Stimulated activated CD4-positive, alpha-beta T cell treated with anti-CD3 and anti-CD28 coated beads, Interleukin-2, amount 100 ng/mL, for 48 hours (primary cell): Measurements from ENCODE around the gene RHO.

ENCODE experiments used
- DNase-seq, 2 donors: peaks; one replicate each; pipeline ENCODE4 v3.0.0-alpha.2; 2020

RHO gene

DNA sequence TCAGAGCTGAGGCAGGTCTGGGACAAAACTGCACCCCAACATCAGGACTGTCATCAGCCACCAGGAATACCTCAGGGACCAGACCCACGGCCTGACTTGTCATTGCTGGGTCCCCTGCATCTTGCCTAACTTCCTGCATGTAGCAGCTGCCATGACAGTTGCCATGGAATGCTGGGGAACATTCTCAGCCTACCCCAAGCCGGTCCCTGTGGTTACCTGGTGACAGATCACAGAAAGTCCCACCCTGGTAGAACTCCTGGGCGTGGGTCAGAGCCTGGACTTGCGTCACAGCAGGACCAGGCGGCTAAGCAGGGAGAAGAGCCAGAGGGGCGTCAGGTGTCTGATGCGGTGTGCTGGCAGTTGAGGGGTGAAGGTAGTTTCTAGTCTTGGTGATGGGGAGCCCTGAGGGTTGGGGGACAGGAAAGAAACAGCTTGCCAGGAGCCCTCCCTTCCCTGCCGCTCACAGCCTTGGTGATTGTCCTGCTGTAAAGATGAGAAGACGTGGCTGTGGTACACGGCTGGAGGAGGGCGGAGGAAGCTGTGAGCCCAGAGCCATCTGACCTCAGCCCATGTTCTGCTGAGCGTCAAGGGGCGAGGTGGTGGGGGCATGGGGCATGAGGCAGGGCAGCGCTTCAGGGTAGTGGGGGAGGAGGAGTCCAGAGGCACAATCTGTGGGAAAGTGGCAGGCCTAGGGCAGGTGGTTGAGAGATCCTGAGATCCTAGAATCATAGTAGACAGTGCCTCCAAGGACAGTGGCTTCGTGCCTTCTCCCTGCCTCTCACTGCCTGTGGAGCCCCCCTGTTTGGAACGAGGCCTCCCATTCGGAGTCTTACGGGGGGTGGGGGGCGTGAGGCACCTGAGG, 19.9 kb downstream of the RHO start:
- no peak for DNase-seq

DNA sequence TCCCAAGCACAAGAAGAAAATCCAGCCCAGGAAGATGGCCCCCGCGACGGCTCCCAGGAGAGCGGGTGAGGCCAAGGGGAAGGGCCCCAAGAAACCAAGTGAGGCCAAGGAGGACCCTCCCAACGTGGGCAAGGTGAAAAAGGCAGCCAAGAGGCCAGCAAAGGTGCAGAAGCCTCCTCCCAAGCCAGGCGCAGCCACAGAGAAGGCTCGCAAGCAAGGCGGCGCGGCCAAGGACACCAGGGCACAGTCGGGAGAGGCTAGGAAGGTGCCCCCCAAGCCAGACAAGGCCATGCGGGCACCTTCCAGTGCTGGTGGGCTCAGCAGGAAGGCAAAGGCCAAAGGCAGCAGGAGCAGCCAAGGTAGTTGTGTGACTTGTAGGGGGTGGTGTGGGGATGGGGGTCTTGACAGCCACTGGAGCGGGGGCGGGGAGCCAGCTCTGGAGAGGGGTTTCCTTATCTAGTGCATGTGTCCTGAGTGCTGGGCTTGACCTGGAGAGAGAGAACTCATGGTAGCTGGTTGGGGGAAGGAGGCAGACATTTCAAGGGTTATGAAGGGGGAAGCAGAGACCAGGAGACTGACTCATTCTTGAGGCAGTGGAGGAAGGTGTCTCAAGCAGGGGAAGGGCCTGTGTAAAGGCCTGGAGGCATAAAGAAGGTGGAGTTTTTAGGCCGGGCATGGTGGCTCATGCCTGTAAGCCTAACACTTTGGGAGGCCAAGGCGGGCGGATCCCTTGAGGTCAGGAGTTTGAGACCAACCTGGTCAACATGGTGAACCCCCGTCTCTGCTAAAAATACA, 20.8 kb downstream of the RHO start:
- DNase-seq = no peak

DNA sequence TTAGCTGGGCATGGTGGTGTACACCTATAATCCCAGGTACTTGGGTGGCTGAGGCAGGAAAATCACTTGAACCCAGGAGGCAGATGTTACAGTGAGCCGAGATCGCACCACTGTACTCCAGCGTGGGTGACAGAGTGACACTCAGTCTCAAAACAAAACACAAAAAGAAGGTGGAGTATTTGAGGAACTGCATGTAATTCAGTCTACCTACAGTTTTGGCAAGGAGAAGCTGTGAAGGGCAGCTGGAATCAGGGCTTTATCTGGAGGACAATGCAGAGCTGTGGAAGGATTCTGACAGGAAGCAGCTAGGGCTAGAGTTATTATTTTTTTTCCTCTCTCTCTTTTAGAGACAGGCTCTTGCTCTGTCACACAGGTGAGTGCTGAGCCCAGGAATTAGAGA, 21.4 kb downstream of the RHO start:
- no peak for DNase-seq

DNA sequence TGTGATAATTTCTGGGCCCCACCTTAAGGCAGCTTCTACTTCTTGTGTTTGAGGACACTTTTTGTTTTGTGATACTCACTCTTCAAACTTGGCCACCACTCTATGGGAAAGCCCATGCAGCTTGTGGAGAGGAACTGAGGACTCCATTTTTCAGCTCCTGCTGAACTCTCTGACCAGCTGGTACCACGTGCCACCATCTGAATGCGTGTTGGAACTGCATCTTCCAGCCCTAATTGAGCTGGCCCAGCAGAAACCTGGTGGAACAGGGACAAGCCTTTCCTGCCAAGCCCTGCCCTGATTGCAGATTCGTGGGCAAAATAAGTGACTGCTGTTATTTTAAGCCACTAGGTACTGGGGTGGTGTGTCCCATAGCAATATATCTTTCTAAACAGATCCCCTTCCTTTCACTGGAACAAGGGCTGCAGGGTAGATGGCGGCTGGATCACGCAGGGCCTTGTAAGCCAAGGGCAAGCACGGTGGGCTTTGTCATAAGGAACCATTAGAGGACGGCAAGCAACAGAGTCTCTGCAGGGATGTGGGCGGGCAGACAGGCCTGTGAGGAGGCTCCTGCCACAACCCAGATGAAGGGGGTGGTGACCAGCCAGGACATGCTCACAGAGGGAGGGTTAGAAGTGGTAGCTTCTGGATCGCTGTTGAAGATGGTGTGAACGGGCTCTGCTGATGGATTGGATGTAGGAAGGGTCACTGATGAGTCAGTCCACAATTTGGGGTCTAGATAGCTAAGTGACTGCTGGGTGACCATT, 24.0 kb downstream of the RHO start:
- DNase-seq = no peak

DNA sequence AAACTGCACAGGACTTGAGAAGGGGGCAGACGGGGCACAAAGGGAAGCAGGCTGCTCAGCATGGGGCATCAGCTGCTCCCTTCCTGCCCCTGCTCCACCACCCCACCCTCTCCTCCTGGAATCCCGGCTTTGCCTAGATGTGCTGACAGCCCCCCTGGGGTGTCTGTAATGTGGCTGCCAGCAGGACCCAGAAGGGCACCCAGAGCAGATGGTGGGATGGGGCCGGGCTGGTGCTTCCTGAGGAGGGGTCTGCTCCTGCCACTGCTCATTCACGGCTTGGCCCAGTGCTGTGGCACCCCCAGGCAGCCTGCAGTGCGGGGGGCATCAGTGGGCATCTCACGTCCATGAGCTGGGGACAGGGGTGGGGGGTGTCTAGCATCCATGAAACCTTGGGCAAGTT, 24.7 kb downstream of the RHO start:
- no peak for DNase-seq

DNA sequence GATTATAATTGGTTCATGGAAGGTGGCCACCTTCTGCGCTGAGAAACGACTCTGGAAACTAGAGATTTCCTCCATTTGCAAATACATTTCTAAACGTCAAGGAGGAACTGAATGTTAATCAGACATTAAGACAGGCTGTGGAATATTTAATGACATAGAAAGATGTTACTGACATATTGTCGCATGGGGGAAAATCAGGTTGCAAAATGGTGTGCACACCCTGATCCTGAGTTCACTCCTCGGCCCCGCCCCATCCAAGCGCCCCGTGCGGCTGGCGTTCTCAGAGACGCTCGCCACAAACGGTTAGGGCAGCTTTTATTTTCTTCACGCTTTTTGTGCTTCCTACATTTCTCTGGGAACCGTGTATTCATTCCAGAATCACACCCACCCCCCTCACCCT, 25.3 kb downstream of the RHO start:
- DNase-seq = no peak

DNA sequence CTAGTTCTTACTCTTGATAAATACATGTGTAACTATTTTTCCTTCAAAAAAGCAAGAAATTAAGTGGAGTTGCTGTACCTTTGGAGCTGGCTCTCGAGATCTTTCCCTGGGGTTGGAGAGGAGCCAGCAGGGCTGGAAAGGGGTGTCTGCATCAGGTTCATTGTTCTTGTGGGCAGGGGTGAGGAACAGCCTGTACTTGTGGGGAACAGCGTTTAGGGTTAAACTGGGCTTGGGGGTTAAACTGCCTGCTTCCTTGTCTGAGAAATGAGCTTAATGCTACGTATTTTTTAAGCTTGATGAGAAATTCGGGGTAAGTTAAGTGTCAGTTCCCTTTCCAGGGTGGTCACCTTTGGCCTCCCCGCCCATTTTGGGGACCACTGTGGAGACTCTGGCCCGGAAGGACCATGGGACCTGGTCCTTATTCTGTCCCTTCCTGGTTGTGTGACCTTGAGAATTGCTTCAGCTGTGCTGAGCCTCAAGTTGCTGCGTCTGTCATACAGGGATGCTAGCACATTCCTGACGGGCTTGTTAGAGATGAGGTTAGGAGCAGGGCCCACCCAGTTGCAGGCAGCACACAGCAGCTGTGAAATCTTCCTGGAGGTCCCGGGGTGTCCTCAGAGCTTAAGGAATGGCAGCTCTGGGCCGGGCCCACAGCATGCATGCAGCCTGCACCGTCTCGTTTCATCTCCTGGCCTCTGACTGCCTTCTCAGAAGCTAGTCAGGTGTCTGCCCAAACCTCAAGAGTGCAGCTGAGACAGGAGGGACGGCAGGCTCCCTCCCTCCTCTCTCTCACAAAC, 26.1 kb downstream of the RHO start:
- DNase-seq = no peak

- no peak for DNase-seq
Observed at GRCh38 chr3:129555153-129555550, 26.7 kb downstream of the RHO start.

- no peak for DNase-seq
Observed at GRCh38 chr3:129555616-129556357, 27.3 kb downstream of the RHO start.

DNA sequence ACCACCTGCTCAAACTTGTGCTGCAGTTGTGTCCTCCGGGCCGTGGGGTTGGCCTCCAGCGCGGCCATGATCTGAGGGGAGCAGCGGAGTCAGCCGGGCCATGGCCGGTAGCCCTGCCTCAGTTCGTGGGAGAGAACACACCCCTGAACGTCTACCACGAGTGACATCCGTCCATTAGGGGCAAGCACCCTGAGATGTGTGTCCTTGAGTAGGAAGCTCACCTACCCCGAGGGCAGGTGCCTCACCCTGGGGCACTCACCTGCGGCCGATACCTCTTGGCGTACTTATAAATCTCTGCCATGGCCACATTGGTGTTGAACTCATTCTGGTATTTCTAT, 27.9 kb downstream of the RHO start:
- DNase-seq = no peak

DNA sequence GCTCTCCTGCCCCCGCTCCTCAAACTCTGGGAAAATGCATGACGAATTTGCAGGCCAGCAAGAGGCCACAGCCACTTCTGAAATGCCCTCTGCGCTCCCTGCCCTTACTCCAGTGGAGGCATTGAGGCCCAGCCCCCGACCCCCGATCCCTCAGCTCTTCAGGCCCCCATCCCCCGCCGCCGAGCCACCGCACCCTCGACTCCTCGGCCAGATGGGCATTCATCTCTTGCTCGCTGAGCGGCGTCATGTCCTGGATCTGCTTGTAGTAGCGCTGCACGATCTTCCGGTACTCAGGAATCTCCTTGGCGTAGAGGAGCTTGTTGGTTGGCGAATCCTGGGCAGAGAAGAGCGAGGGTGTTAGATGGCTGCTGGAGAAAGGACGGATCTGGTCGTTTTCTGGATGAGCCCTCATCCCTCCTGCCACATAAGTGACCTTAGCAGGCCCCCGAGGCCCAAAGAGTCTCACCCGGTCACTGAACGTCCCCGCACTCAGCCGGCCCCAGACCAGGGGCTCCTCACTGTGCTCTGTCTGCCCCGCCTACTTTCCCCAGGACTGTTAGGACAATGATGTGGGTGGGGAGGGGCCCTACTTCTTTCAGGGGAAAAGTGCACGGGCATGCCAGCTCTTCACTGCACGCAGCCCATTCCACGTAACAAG, 28.6 kb downstream of the RHO start:
- DNase-seq = no peak

DNA sequence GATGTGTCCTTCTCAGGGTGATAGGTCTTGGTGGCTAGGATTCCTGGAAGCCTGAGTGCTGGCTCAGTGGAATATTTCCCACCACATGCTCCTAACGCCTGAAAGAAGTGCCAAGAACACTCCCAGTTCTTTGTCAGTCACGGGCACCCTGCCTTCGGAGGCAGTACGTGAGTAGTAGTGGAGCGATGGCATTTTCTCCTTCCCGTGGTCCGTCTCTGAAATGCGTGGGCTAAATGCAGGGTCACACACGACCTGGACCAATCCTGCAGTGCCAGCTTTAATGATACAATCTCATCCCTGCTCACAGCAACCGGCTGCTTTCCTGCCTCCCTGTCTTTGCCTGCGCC, 29.1 kb downstream of the RHO start:
- DNase-seq = no peak

GRCh38 chr3:129558081-129558771, 29.8 kb downstream of the RHO start:
- DNase-seq = no peak

DNA sequence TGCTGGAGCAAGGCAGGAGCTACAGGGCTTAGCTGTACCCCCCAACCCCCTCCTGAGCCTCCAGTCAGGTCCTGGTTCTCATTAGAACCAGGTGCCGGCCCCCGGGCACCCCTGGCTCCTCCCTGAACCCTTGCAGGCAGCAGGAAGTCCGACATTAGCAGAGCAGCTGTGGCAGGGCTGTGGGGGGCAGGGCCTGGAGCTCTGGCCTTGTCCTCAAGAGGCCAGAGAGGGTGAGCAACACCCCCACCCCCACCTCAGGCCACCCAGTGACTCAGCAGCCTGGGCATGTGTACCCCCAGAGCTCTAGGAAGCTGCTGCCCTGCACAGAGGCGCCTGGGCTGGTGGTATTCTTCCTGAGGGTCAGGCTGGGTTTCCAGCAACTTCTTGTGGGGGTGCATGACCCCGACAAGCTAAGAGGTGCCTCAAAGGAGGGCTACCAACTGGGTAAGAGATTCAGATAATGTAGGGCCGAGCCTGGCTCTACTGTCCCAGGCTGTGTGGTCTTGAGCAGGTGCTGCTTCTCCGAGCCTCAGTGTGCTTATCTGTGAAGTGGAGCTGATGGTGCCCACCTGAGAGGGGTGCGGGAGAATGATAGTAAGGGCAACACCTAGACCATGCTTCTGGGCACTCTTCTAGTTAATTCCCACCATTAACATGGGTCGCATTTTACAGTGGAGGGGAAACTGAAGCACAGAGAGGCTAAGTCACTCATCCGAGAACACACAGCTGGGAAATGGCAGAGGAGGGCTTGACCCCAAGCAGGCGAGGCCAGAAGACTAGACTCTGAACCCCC, 30.5 kb downstream of the RHO start:
- DNase-seq = no peak

- DNase-seq = no peak
Observed at GRCh38 chr3:129559565-129560079, 31.2 kb downstream of the RHO start.

GRCh38 chr3:129560269-129560787, 31.9 kb downstream of the RHO start:
- no peak for DNase-seq

- DNase-seq = no peak
Observed at GRCh38 chr3:129560911-129561594, 32.6 kb downstream of the RHO start.

DNA sequence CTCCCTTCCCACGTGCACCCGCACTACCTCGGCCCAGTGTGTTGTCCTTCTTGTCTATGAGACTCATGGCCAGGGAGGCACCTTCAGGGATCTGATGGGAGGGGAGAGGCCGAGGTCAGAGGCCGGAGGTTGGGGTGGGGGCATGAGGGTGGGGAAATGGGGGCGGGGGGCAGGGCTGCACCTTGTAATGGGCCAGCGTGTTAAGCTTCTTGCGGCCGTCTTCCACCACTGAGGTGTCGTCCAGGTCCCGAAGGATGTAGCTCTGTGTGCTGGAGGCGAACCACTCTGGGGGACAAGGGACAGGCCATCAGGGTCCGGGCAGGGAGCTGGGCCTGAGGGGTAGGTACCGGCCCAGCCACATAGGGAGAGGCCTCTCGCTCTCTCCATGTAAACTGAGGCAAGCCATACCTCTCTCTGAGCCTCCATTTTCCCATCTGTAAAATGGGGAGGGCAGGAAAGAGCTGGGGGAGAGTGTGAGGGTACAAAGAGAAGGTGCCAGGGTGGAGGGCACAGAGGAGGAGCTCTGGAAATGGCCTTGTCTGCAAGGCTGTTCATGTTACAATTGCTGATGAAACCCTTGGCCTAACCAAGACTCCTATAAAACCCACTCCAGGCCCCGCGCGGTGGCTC, 33.3 kb downstream of the RHO start:
- DNase-seq = no peak

DNA sequence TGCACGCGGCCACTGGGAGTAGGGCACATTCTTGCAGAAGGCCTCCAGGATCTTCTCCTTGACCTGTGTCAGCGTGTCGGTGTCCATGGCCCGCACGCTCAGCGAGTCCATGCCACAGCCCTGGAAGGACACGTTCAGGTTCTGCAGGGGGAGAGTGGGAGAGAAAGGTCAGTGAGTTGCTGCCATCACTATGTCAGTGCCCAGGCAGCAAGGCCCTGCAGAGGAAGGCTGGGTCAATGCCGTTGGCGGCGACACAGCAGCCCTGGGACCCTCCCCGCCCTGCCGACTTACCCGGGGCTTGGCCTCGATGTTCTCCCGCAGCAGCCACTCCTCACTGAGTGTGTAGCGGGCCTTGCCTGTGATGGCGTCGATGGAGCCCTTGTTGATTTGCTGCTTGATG, 34.4 kb downstream of the RHO start:
- no peak for DNase-seq
